Panc1 (cell line): ENCODE results near the gene CKAP4. TPM values are rescaled to one million over a fixed set of nuclear protein-coding genes. Genes with fewer than 3 reads are reported as not detected.

ENCODE experiments used
- total RNA-seq: library from RNA; stranded (reverse); gene quantifications from one replicate; pipeline ENCODE4 v1.2.1, GENCODE V29; 2021; ENCODE audit not compliant: unreplicated experiment

CKAP4 gene
- total RNA-seq, 1 experiment from 2014 or later, result 95.9 TPM

Other genes starting within 250 kb of the CKAP4 start
- gene NUAK1, start 109.1 kb downstream of the CKAP4 start, total RNA-seq, result 50.3 TPM
- 3.5 TPM for gene TCP11L2, start 54.7 kb upstream of the CKAP4 start, total RNA-seq
- 8.2 TPM for gene POLR3B, start 109.7 kb upstream of the CKAP4 start, total RNA-seq